GM10847 (cell line): ENCODE measurements around the gene REN.

Experiments
- POLR2A ChIP-seq: IDR thresholded peaks from 2 replicates; pipeline ENCODE4 v1.6.1; 2011; ENCODE audit not compliant: insufficient read length; ENCODE audit errors: extremely low read depth

Gene REN

DNA sequence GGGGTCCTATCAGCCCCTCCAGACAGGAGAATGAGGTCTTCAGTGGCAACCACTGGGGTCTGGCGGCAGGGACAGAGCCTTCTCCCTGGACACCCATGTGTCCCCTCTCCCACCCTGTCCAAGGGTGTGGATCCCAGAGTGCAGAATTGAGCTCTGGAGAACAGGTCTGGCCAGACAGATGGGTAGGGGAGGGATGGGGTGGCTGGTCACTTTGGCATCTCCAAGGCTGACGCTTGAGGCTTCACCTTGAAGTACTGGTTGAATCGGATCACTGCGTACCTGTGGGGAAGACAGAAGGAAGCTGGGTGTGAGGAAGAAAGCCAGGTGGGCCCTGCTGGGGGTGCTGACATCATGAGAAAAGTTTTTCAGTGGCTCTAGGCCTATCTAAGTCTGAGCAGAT is 34.2 kb downstream of the REN start:
- no peak for TF ChIP-seq POLR2A

DNA sequence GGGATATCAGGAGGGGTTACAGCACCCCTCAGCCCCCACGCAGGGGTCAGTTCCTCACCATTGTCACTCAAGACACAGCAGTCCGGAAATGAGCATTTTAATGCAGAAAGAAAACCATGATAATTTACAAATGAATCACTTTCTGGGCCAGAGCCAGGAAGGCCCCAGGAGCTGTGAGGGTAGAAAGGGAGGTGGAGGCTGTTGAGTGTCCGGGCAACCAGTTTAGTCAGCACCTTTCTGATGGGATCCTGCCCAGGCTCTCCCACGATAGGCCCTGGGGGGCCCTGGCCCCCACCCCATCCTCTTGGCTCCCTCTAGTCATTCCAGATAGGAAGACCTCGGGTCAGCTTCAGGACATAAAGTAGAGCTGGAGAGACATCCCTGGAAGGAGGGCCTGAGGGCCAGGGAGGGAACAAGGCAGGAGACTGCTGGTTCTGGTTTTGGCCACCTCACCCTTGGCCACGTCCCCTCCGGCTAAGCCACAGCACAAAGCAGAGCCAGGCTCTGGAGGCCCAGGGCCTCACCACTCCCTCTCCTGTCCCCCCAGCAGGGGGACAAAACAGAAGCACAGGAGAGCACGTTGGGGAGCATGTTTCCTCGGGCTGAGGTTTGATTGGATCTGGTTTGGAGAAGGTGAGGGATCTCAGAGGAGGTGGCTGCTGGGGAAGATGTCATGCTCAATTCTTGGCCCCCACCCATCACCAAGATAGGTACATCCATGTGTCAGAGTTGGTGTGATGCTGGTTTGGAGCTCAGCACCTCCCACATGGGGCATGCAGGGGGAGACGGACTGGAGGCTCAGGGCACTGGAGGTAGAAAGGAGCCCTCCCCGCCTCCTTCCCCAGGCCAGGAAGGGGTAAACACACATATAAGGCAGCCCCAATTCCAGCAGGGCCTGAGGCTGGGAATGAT is 34.9 kb downstream of the REN start:
- TF ChIP-seq POLR2A = no peak

DNA sequence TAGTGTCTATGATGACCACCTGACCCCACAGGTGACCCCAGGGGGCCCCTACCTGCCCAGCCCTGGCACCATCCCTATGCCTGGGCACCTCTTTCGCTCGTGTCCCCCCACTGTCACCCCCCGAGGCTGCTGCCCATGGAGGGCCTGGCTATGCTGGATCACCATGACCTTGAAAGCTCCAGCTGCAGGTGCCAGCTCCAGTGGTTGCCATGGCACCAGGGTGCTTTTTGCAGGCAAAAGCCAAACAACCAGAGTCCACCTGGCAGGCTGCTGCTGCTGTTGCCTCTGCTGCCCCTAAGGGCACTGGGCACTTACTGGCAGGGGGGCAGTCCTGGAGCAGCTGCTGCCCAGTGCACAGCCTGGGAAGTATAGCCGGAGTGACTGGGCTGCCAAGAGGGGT is 36.0 kb downstream of the REN start:
- no peak for TF ChIP-seq POLR2A

- no peak for TF ChIP-seq POLR2A
Measured at GRCh38 chr1:204128964-204129896, 36.9 kb downstream of the REN start.

- no peak for TF ChIP-seq POLR2A
Measured at GRCh38 chr1:204128464-204128963, 37.6 kb downstream of the REN start.

GRCh38 chr1:204127597-204128242 is 38.4 kb downstream of the REN start:
- no peak for TF ChIP-seq POLR2A

GRCh38 chr1:204126956-204127355 is 39.2 kb downstream of the REN start:
- TF ChIP-seq POLR2A = no peak

DNA sequence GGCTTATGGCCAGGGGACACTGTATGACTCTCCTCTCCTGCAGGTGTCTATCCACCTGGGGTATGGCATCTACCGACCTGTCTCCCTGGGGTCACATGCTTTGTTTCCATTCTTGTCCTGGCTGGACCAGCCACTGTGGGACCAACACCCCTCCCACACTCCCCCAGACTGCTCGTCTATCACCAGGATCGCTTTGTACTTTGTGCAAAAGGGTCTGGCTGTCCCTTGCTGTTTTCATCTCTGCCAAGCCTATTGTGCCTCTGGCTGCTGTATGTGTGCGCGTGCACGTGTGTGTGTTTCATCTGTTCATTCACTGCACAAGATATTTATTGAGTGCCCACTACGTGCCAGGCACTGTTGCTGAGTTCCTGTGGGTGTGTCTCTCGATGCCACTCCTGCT is 39.8 kb downstream of the REN start:
- no peak for TF ChIP-seq POLR2A

DNA sequence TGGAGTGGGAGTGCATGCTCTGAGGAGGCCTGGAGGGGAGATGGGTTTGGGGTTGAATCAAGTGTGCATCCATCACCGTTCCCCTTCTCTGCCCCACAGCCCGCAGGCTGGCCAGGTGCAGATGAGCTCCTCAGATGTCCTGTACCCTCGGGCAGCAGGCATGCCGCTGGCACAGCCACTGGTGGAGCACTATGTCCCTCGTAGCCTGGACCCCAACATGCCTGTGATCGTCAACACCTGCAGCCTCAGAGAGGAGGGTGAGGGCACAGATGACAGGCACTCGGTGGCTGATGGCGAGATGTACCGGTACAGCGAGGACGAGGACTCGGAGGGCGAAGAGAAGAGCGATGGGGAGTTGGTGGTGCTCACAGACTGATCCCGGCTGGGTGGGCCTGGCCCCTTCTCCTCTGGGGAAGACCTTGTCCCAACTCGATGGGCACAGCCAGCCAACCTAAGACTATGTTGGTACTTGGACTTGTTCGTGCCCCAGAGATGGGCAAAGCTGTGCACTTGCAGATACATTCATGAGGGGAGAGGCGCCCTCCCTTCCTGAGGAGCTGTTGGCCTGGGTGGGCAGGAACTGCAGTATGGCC is 40.3 kb downstream of the REN start:
- TF ChIP-seq POLR2A = no peak

DNA sequence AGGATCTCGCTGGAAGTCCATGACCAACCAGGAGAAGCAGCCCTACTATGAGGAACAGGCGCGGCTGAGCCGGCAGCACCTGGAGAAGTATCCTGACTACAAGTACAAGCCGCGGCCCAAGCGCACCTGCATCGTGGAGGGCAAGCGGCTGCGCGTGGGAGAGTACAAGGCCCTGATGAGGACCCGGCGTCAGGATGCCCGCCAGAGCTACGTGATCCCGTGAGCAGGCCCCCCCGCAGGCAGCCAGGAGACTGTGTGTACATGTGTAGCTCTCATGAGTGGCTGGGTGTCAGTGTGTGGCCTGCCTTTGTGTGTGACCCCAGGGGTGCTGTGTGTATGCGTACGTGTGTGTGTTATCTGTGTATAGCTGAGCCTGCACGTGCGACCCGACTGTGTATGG is 41.5 kb downstream of the REN start:
- TF ChIP-seq POLR2A = no peak

DNA sequence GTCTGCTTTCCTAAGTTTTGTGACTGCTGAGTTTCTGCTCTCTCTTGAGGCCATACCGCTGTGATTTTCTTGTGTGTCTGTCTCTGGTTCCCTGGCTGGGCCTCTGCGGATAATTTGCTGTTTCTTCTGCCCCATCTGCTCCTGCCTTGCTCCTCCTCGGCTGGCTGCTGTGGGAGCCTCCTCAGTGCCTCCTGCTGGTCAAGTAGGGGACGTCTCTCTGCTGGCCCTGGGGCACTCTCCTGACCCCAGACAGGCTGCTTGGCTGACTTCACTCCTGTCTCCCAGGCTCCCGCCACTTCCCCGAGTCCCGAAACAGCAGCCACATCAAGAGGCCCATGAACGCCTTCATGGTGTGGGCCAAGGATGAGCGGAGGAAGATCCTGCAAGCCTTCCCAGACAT is 42.8 kb downstream of the REN start:
- no peak for TF ChIP-seq POLR2A

DNA sequence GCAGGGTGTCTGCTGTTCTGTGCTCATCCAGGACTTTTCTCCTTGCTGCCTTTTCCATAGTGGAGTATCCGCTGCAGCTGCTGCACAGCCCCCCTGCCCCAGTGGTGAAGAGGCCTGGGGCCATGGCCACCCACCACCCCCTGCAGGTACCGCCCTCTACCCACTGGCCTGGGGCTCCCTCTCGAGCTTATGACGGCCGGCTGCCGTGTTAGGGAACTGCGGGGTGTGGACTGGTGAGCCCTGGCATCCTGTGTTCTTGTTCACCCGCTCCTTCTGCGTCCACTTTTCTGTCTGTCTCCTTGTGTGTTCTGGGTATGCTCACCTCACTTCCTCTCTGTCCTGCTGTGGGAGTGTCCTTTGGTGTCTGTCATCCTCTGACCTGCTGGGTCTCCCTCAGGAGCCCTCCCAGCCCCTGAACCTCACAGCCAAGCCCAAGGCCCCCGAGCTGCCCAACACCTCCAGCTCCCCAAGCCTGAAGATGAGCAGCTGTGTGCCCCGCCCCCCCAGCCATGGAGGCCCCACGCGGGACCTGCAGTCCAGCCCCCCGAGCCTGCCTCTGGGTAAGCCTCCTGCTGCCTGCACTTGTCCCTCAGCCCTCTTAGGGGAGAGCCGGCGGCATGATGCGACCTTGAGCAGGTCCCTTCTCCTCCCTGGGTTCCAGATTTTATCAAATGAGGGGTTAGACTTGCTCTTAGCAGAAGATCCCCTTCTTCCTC is 44.1 kb downstream of the REN start:
- TF ChIP-seq POLR2A = no peak

GRCh38 chr1:204116539-204116938 is 49.6 kb downstream of the REN start:
- TF ChIP-seq POLR2A = no peak

- TF ChIP-seq POLR2A = no peak
Measured at GRCh38 chr1:204115116-204115515, 51.0 kb downstream of the REN start.
